Measurements from ENCODE around the gene SERF1B. TPM values are rescaled to one million over a fixed set of nuclear protein-coding genes. Genes with fewer than 3 reads are reported as not detected.
"Not testable (repeated sequence)": the region's sequence is repeated elsewhere in the genome, so short reads cannot be mapped to it uniquely, and the experiment has no call there.

SERF1B gene
- total RNA-seq, 2 donors from 2014 or later, result 9.9 to 15.8 TPM

DNA sequence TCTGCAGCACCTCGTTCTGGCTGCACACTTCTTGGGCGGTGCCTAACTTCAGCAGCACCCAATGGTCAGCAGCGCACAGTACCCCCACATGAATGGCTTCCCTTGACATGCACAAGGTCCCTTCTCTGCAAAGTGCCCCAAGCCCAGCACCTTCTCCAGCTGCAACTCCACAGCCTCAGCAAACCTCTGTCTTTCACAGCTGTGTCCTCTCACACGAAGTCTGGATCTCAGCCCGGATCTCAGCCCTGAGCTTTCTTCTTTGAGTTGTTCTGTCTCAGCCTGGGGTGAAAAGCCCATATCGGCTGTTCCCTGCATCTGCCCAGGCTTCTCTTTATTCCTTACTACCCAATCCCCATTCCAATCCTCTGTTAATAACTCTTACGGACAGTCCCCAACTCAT, 66.7 kb downstream of the SERF1B start:
- H3K27me3 ChIP-seq; H3K36me3 ChIP-seq (replicated peaks in 1 of 2; ENCODE audit: insufficient read depth in 1 of 2, low read depth in 2 of 2); H3K4me3 ChIP-seq; H3K4me1 ChIP-seq; H3K9me3 ChIP-seq; intact Hi-C loops (cut with DNase I); H3K27ac ChIP-seq; DNase-seq: not testable (repeated sequence)
- peak; percentile 92 for ATAC-seq
- WGBS, 2 donors, result no CpG with 5 or more reads among the region's 7 CpGs

Small RNA genes lying within 50 kb of the gene (small RNA-seq; reads per million reads assigned to genes)
- gene CDH12P2, result not detected

Other genes with a start within 250 kb of the SERF1B start
- 10 to 100 TPM; 13.5 to 23.7 TPM for gene SMN2, start 24.4 kb downstream of the SERF1B start, total RNA-seq

Data from body of pancreas (tissue), 4 donors.